ENCODE results near the gene HOXC11.
A peak's percentile ranks its signal among the peaks of the same experiment; 100 is the strongest.

Gene HOXC11

GRCh38 chr12:53964315-53964713 lies 8.6 kb upstream of the HOXC11 start:
- Histone ChIP-seq H3K27ac (ENCODE audit: low read length) (no peak overlapping the region), H3K9me3 (ENCODE audit: control insufficient read depth, low read depth, low read length) (no peaks in the 10 kb centered on the region), H3K36me3 (ENCODE audit: control insufficient read depth, low read depth, low read length) (no peaks in the 10 kb centered on the region), H3K4me3 (ENCODE audit: low read length) (no peak overlapping the region), H3K4me1 (ENCODE audit: control insufficient read depth, low read depth, low read length) (peaks cover 3% of the 10 kb centered on the region), H3K9ac (ENCODE audit: low read length) (no peak overlapping the region), H3K27me3 (ENCODE audit: control insufficient read depth, insufficient read depth, low read length) (peaks cover 100% of the 10 kb centered on the region)

- Histone ChIP-seq H3K4me3 (ENCODE audit: low read length) (peak overlapping the region; percentile 23), H3K9me3 (ENCODE audit: control insufficient read depth, low read depth, low read length) (no peaks in the 10 kb centered on the region), H3K4me1 (ENCODE audit: control insufficient read depth, low read depth, low read length) (peaks cover 3% of the 10 kb centered on the region), H3K9ac (ENCODE audit: low read length) (no peak overlapping the region), H3K27ac (ENCODE audit: low read length) (no peak overlapping the region), H3K27me3 (ENCODE audit: control insufficient read depth, insufficient read depth, low read length) (peaks cover 100% of the 10 kb centered on the region), H3K36me3 (ENCODE audit: control insufficient read depth, low read depth, low read length) (no peaks in the 10 kb centered on the region)
These were observed 7.4 kb upstream of the HOXC11 start for GRCh38 chr12:53965281-53966084.

GRCh38 chr12:53966085-53966384 lies 6.9 kb upstream of the HOXC11 start:
- Histone ChIP-seq H3K27ac (ENCODE audit: low read length) (no peak overlapping the region), H3K4me1 (ENCODE audit: control insufficient read depth, low read depth, low read length) (peaks cover 3% of the 10 kb centered on the region), H3K27me3 (ENCODE audit: control insufficient read depth, insufficient read depth, low read length) (peaks cover 100% of the 10 kb centered on the region), H3K4me3 (ENCODE audit: low read length) (peak overlapping the region; percentile 23), H3K9me3 (ENCODE audit: control insufficient read depth, low read depth, low read length) (no peaks in the 10 kb centered on the region), H3K36me3 (ENCODE audit: control insufficient read depth, low read depth, low read length) (no peaks in the 10 kb centered on the region), H3K9ac (ENCODE audit: low read length) (no peak overlapping the region)

- H3K36me3 ChIP-seq (ENCODE audit: control insufficient read depth, low read depth, low read length) = no peaks in the 10 kb centered on the region
- H3K9ac ChIP-seq (ENCODE audit: low read length) = no peak overlapping the region
- peaks cover 3% of the 10 kb centered on the region for H3K4me1 ChIP-seq (ENCODE audit: control insufficient read depth, low read depth, low read length)
- H3K4me3 ChIP-seq (ENCODE audit: low read length) = peak overlapping the region; percentile 23
- H3K27me3 ChIP-seq (ENCODE audit: control insufficient read depth, insufficient read depth, low read length) = peaks cover 100% of the 10 kb centered on the region
- no peaks in the 10 kb centered on the region for H3K9me3 ChIP-seq (ENCODE audit: control insufficient read depth, low read depth, low read length)
- no peak overlapping the region for H3K27ac ChIP-seq (ENCODE audit: low read length)
These were observed 6.4 kb upstream of the HOXC11 start for GRCh38 chr12:53966385-53967133.

- Histone ChIP-seq H3K9me3 (ENCODE audit: control insufficient read depth, low read depth, low read length) (no peaks in the 10 kb centered on the region), H3K9ac (ENCODE audit: low read length) (no peak overlapping the region), H3K4me1 (ENCODE audit: control insufficient read depth, low read depth, low read length) (peaks cover 3% of the 10 kb centered on the region), H3K27ac (ENCODE audit: low read length) (no peak overlapping the region), H3K36me3 (ENCODE audit: control insufficient read depth, low read depth, low read length) (no peaks in the 10 kb centered on the region), H3K27me3 (ENCODE audit: control insufficient read depth, insufficient read depth, low read length) (peaks cover 100% of the 10 kb centered on the region), H3K4me3 (ENCODE audit: low read length) (no peak overlapping the region)
These were observed 5.5 kb upstream of the HOXC11 start for GRCh38 chr12:53967421-53967925.

GRCh38 chr12:53968214-53969127 lies 4.5 kb upstream of the HOXC11 start:
- Histone ChIP-seq H3K9ac (ENCODE audit: low read length) (no peak overlapping the region), H3K9me3 (ENCODE audit: control insufficient read depth, low read depth, low read length) (no peaks in the 10 kb centered on the region), H3K27me3 (ENCODE audit: control insufficient read depth, insufficient read depth, low read length) (peaks cover 100% of the 10 kb centered on the region), H3K27ac (ENCODE audit: low read length) (no peak overlapping the region), H3K36me3 (ENCODE audit: control insufficient read depth, low read depth, low read length) (no peaks in the 10 kb centered on the region), H3K4me3 (ENCODE audit: low read length) (no peak overlapping the region), H3K4me1 (ENCODE audit: control insufficient read depth, low read depth, low read length) (peaks cover 7% of the 10 kb centered on the region)

- H3K9ac ChIP-seq (ENCODE audit: low read length) = no peak overlapping the region
- no peak overlapping the region for H3K4me3 ChIP-seq (ENCODE audit: low read length)
- no peaks in the 10 kb centered on the region for H3K36me3 ChIP-seq (ENCODE audit: control insufficient read depth, low read depth, low read length)
- H3K27ac ChIP-seq (ENCODE audit: low read length) = no peak overlapping the region
- H3K27me3 ChIP-seq (ENCODE audit: control insufficient read depth, insufficient read depth, low read length) = peaks cover 100% of the 10 kb centered on the region
- H3K4me1 ChIP-seq (ENCODE audit: control insufficient read depth, low read depth, low read length) = peaks cover 7% of the 10 kb centered on the region
- H3K9me3 ChIP-seq (ENCODE audit: control insufficient read depth, low read depth, low read length) = no peaks in the 10 kb centered on the region
These were observed 3.2 kb upstream of the HOXC11 start for GRCh38 chr12:53969588-53970259.

GRCh38 chr12:53970451-53970850 lies 2.5 kb upstream of the HOXC11 start:
- Histone ChIP-seq H3K27ac (ENCODE audit: low read length) (no peak overlapping the region), H3K27me3 (ENCODE audit: control insufficient read depth, insufficient read depth, low read length) (peaks cover 100% of the 10 kb centered on the region), H3K4me3 (ENCODE audit: low read length) (no peak overlapping the region), H3K36me3 (ENCODE audit: control insufficient read depth, low read depth, low read length) (no peaks in the 10 kb centered on the region), H3K9ac (ENCODE audit: low read length) (no peak overlapping the region), H3K9me3 (ENCODE audit: control insufficient read depth, low read depth, low read length) (no peaks in the 10 kb centered on the region), H3K4me1 (ENCODE audit: control insufficient read depth, low read depth, low read length) (peaks cover 7% of the 10 kb centered on the region)

GRCh38 chr12:53971129-53971528 lies 1.8 kb upstream of the HOXC11 start:
- Histone ChIP-seq H3K27ac (ENCODE audit: low read length) (no peak overlapping the region), H3K4me3 (ENCODE audit: low read length) (no peak overlapping the region), H3K27me3 (ENCODE audit: control insufficient read depth, insufficient read depth, low read length) (peaks cover 100% of the 10 kb centered on the region), H3K36me3 (ENCODE audit: control insufficient read depth, low read depth, low read length) (no peaks in the 10 kb centered on the region), H3K4me1 (ENCODE audit: control insufficient read depth, low read depth, low read length) (peaks cover 10% of the 10 kb centered on the region), H3K9ac (ENCODE audit: low read length) (no peak overlapping the region), H3K9me3 (ENCODE audit: control insufficient read depth, low read depth, low read length) (no peaks in the 10 kb centered on the region)

GRCh38 chr12:53971686-53972085 lies 1.2 kb upstream of the HOXC11 start:
- peaks cover 100% of the 10 kb centered on the region for H3K27me3 ChIP-seq (ENCODE audit: control insufficient read depth, insufficient read depth, low read length)
- H3K27ac ChIP-seq (ENCODE audit: low read length) = no peak overlapping the region
- no peaks in the 10 kb centered on the region for H3K9me3 ChIP-seq (ENCODE audit: control insufficient read depth, low read depth, low read length)
- H3K4me1 ChIP-seq (ENCODE audit: control insufficient read depth, low read depth, low read length) = peaks cover 7% of the 10 kb centered on the region
- H3K9ac ChIP-seq (ENCODE audit: low read length) = no peak overlapping the region
- H3K4me3 ChIP-seq (ENCODE audit: low read length) = no peak overlapping the region
- H3K36me3 ChIP-seq (ENCODE audit: control insufficient read depth, low read depth, low read length) = no peaks in the 10 kb centered on the region

Data from iPS-18a (cell line).